NT2/D1 (cell line): ENCODE results near the gene NT5C2.

Experiments used
- SUZ12 ChIP-seq: IDR thresholded peaks from 2 replicates; pipeline ENCODE4 v1.6.1; 2011; ENCODE audit not compliant: insufficient read length, insufficient read depth; ENCODE audit errors: extremely low read depth
- ZNF274 ChIP-seq: IDR thresholded peaks from 2 replicates; pipeline ENCODE4 v1.6.1; 2011; ENCODE audit warnings: mild to moderate bottlenecking, low read depth, low read length

DNA sequence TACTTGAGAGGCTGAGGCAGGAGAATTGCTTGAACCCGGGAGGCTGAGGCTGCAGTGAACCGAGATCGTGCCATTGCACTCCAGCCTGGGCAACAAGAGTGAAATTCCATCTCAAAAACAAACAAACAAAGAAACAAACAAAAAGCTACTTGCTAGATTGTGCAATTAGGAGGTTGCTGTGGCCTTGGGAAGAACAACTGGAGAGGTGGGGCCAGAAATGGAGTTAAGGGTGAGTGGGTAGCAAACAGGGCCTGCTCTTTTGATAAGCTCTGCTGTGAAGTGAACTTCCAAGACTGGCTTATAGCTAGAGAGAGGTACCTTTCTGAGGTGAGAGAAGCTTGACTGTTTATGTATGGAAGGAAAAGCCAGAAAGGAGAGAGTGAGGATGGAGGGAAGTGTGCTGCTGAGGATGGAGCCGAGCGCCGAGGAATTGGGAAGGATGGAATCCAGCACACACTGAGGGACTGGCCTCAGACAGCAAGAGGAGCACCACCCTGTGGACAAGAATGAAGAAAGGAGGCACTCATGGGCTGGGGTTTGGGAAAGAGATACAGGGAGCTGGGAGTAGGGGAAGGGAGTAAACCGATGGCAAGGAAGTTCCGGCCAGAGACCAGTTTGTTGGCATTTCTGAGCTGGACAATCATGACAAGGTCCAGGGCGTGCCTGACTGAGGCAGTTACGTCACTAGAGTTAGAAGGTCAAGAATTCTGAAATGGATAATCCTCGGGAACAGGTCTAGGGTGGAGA, 45.6 kb upstream of the NT5C2 start:
- no peak for TF ChIP-seq ZNF274
- TF ChIP-seq SUZ12: no peak
